Epithelial cell of proximal tubule (primary cell): Measurements from ENCODE around the gene SLC6A19. TPM values are rescaled to one million over a fixed set of nuclear protein-coding genes. Genes with fewer than 3 reads are reported as not detected.
"Not testable (repeated sequence)": the region's sequence is repeated elsewhere in the genome, so short reads cannot be mapped to it uniquely, and the experiment has no call there.

Source experiments
- DNase-seq: peaks from one replicate; pipeline ENCODE4 v3.0.0-alpha.2; 2011; ENCODE audit warnings: low read depth
- H3K4me3 ChIP-seq: 2 replicates; pipeline ENCODE4 v1.5.1; 2011; ENCODE audit warnings: low read depth, mild to moderate bottlenecking, low read length
- CTCF ChIP-seq: conservative IDR thresholded peaks from 2 replicates; pipeline ENCODE4 v1.5.1; 2012; ENCODE audit warnings: low read depth, mild to moderate bottlenecking, low read length
- total RNA-seq: library from RNA; depleted of rRNA; stranded (reverse); fragments of >200 nt; gene quantifications from 2 replicates; pipeline ENCODE4 v1.2.3, GENCODE V29; 2015

SLC6A19 gene
- total RNA-seq, 1 donor from 2014 or later = not detected

DNA sequence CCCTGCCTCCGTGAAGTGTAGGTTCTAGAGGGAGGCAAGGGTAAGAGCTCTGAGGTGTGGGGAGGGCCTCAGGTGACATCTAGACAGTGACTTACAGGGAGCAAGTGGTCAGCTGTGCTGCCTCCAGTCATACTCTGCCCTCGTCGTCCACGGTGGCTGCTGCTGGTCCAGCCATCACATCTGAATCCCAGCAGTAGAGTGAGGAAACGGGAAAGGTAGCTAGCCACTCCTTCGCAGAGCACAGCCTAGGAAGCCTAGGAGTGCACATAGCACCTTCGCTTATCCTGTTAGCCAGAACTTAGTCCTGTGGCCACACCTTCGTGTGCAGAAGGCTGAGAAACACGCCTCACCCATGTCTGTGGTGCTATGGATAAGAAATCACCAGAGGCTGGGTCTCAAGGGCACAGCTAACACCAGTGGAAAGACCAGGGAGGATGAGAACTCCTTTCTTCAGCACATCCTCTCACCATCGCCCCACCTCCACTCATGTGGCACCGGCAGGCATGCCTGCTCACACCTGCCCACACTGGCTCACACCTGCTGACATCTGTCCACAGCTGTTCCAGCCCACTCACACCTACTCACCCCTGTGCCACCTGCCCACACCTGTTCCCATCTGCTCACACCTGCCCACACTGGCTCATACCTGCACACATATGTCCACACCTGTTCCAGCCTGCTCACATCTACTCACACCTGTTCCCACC, 44.5 kb upstream of the SLC6A19 start:
- no peak for DNase-seq
- no peak overlapping the region for H3K4me3 ChIP-seq
- no peak for TF ChIP-seq CTCF

DNA sequence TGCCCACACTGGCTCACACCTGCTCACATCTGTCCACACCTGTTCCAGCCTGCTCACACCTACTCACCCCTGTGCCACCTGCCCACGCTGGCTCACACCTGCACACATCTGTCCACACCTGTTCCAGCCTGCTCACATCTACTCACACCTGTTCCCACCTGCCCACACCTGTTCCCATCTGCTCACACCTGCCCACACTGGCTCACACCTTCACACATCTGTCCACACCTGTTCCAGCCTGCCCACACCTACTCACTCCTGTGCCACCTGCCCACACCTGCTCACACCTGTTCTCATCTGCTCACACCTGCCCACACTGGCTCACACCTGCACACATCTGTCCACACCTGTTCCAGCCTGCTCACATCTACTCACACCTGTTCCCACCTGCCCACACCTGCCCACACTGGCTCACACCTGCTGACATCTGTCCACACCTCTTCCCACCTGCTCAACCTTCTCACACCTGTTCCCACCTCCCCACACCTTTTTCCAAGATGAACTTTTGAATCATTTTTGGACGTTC, 43.9 kb upstream of the SLC6A19 start:
- H3K4me3 ChIP-seq, DNase-seq: not testable (repeated sequence)

DNA sequence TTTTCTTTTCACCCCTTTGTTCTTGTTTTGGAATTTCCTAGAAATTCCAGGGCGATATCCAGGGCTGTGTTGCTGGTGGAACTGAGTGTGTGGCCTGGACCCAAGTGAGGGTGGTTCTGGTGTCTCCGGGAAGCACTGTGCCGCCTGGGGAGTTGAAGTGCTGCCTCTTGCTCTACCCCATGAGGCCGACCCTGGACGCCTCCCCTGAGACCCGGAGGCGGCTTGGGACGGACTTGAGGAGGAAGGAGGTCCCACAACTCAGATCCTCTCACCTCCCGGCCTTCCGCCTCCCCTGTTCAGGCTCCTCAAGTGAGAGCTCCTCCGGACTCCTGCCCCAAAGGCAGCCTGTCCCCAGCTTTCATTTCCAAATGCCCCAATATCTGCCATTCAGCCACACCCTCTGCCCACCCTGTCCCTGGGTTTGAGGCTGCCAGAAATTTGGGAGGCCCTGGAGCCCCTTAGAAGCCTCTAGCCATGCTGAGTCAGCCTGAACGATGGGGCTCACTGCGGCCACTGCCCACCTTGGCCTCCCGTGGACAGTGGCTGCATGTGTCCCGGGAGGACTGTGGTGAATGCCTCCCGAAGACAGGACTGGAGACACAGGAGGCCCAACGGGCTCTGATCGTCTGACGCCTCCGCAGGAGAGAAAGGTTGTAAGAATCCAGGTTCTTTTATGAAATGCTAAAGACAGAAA, 42.6 kb upstream of the SLC6A19 start:
- no peak for TF ChIP-seq CTCF
- no peak for DNase-seq
- no peak overlapping the region for H3K4me3 ChIP-seq

- no peak overlapping the region for H3K4me3 ChIP-seq
- no peak for TF ChIP-seq CTCF
- no peak for DNase-seq
These were observed 42.1 kb upstream of the SLC6A19 start for GRCh38 chr5:1159341-1159675.

GRCh38 chr5:1159774-1160406, 41.5 kb upstream of the SLC6A19 start:
- no peak for TF ChIP-seq CTCF
- no peak for DNase-seq
- H3K4me3 ChIP-seq = no peak overlapping the region

DNA sequence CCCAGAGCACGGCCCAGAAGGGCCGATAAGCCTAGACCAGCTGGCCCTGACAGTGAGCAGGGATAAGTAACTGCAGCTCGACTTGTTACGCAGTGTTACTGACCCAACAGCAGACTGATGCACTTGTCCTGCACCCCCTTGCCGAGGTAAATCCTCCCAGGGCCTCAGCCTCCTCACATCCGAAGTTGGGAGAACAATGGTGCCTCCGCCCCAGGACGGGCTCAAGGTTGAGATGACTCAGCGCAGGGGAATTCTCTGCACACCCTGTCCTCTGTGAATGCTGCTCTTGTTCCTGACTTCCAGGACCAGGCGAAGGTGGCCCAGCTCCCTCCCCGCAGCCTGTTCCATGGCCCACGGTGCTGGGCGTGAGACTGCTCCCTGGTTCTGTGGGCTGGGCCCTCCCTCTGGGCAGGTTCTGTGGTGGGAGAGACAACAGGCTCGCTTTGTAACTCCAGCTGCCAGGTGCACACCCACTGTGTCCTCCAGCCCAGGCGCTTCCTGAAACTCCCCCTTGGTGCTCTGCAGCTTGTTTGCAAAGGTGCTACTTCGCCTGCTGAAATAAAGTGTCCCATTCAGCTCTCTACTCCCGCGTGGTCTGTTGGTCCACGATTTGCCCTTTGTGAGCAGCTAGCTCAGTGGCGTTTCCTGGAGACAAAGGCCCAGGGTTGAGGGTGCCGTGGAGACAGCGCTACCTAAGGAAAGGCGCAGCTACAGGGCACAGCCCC, 40.1 kb upstream of the SLC6A19 start:
- DNase-seq = no peak
- H3K4me3 ChIP-seq = no peak overlapping the region
- no peak for TF ChIP-seq CTCF

- H3K4me3 ChIP-seq = no peak overlapping the region
- no peak for DNase-seq
- TF ChIP-seq CTCF = no peak
These were observed 39.6 kb upstream of the SLC6A19 start for GRCh38 chr5:1161833-1162229.
